ENCODE data around the gene MAGEA2B.
"Not testable (repeated sequence)": the region's sequence is repeated elsewhere in the genome, so short reads cannot be mapped to it uniquely, and the experiment has no call there.

MAGEA2B gene

GRCh38 chrX:152758918-152759317 is 44.5 kb downstream of the MAGEA2B start, which contains the start of gene CSAG3:
Gene CSAG3 (plus strand): TSS chrX:152759218.
- DNase-seq = not testable (repeated sequence)

GRCh38 chrX:152759544-152759943 is 45.1 kb downstream of the MAGEA2B start:
- DNase-seq = not testable (repeated sequence)

GRCh38 chrX:152761582-152761981 is 47.2 kb downstream of the MAGEA2B start:
- not testable (repeated sequence) for DNase-seq

GRCh38 chrX:152766562-152766961 is 52.1 kb downstream of the MAGEA2B start:
- not testable (repeated sequence) for DNase-seq
